Stimulated activated CD8-positive, alpha-beta memory T cell treated with anti-CD3 and anti-CD28 coated beads, Interleukin-12 subunit alpha, Interleukin-12 subunit beta, amount 100 ng/mL, for 24 hours (primary cell): Measurements from ENCODE around the gene SOAT2.
A peak's percentile ranks its signal among the peaks of the same experiment; 100 is the strongest.
"Not testable (repeated sequence)": the region's sequence is repeated elsewhere in the genome, so short reads cannot be mapped to it uniquely, and the experiment has no call there.

Experiments
- DNase-seq: peaks from one replicate; pipeline ENCODE4 v3.0.0-alpha.2; 2020; ENCODE audit errors: extremely low read depth

The SOAT2 gene

GRCh38 chr12:53079226-53080117 is 23.8 kb upstream of the SOAT2 start, which contains the start of gene SPRYD3:
TSS of gene SPRYD3 (minus strand) at chr12:53079390. CDS start at chr12:53079333, 57 bp downstream.
- DNase-seq, result peak; percentile 85

GRCh38 chr12:53082637-53083175 is 20.6 kb upstream of the SOAT2 start:
- no peak for DNase-seq

GRCh38 chr12:53086361-53086760 is 16.9 kb upstream of the SOAT2 start:
- no peak for DNase-seq

DNA sequence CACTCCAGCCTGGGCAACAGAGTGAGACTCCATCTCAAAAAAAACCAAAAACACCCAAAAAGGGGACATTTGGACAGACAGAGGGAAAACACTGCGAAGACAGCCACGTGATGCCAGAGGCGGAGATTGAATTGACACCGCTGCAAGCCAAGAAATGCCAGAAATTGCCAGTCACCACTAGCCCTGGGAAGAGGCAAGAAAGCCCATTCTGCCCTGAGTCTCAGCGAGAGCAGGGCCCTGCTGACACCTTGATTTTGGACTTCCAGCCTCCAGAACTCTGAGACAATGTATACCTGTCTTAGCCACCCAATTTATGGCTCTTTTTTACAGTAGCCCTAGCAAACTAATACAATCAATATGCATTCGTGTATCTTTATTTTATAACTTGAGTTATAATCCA is 13.2 kb upstream of the SOAT2 start:
- DNase-seq, result no peak

GRCh38 chr12:53090554-53090953 is 12.7 kb upstream of the SOAT2 start:
- DNase-seq, result no peak

- DNase-seq, result no peak
Measured at GRCh38 chr12:53091756-53092155, 11.5 kb upstream of the SOAT2 start.

DNA sequence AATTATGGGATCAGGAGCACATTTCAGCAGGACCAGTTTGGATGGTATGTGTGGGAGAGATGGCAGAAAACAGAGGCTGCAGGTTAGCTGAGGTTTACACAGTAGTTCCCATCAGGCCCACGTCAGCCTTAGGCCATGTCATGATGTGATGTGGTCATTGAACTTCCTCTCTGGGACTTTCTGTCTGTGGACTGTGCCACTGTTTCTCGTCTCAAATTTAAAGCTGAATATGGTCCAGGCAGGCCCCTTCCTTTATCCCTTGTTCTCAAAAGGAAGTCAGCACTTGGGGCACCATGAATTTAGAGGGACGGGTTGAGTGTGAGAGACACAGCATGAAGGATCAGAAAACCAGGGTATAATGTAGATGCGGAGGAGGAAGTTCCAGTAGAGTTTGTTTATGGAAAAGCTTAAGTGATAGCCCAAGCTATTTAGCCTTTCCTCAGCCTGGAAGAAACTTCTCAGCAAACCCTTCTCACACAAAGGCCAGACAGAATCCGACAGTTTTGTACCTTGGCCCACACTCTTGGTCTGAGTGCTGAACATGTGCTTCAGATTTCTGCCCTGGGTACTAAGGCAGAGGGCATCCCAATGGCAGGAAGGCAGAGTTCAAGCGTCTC is 9.4 kb upstream of the SOAT2 start:
- no peak for DNase-seq

DNA sequence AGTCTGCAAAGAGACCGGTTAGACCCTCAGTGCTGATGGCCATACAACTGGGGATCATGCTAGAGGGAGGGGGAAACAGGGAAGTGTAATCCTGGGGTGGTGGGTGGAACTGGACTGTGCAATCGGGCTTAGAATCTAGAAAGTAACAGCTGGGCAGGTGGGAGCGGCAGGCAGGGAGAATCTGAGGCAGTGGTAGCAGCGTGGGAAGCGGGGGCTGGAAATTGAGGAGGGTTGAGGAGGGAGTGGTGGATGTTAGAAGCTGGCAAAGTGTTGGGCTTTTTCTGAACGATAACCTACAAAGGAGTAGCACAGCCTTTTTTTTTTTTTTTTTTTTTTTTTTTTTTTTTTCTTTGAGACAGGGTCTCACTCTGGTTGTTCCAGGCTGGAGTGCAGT is 8.9 kb upstream of the SOAT2 start:
- DNase-seq, result no peak

DNA sequence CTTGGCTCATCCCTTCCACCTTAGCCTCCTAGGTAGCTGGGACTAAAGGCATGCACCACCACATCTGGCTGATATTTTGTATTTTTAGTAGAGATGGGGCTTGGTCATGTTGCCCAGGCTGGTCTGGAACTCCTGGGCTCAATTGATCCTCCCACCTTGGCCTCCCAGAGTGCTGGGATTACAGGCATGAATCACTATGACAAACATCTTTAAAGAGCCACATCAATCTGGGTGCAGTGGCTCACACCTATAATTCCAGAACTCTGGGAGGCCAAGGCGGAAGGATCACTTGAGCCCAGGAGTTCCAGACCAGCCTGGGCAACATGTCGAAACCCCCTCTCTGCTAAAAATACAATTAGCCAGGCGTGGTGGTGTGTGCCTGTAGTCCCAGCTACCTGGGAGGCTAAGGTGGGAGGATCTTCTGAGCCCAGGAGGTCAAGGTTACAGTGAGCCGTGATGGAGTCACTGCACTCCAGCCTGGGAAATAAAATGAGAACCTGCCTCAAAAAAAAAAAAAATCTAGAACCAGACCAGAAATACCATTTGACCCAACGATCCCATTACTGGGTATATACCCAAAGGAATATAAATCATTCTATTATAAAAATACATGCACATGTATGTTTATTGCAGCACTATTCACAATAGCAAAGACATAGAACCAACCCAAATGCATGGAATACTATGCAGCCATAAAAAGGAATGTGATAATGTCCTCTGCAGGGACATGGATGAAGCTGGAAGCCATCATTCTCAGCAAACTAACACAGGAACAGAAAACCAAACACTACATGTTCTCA is 8.3 kb upstream of the SOAT2 start:
- DNase-seq, result not testable (repeated sequence)

DNA sequence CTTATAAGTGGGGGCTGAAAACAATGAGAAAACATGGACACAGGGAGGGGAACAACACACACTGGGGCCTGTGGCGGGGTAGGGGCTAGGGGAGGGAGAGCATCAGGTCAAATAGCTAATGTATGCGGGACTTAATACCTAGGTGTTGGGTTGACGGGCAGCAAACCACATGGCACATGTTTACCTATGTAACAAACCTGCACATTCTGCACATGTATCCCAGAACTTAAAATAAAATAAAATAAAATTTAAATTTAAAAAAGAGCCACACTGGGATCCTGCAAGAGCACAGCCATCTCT is 7.7 kb upstream of the SOAT2 start:
- DNase-seq, result not testable (repeated sequence)

DNA sequence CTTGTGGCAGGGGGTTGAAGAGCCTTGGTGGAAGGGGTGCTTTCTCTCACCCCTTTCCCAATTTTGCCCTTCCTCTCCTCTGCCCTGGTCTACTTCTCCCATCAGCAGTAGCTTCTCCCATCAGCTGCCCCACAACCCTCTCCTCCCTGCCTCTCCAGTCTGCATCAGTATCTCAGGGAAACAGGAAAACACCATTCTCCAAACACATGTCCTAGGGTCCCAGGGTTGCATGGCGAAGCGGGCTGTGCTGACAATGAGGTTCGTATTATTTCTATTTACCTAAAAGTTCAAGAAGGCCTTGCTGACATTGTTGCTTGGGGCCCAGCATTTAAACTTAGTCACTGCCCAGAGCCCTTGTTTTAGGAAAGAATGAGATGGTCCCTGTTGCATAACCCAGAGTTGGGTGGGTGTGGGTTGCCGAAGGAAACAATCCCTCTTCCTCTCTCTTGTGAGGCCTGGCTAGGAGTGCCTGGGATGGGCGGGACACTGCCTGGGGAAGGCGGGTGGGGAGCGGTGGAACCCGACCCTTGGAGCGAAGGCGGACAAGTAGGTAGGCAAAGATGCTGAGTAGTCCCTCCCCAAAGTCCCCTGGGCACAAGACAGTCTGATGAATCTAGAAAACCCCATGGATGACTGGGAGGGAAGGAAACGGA is 7.1 kb upstream of the SOAT2 start:
- DNase-seq, result no peak

DNA sequence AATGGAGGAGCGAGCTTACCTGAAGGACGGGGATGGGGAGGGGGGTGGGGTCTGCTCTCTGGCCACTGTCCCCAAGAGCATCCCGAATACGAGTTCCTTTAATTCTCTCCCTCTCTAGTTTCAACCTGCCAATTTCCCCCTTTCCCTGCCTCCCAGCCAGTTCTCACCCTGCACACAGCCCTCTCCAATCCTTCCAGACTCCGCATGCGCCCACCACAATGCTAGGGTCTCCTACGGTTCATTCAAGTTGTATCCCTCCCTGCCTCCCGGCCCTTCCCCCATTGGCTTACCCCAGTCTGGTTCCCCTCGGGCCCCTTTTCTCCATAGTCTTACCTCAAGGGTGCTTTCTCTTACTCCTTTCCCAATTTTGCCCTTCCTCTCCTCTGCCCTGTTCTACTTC is 6.5 kb upstream of the SOAT2 start:
- DNase-seq, result no peak

DNA sequence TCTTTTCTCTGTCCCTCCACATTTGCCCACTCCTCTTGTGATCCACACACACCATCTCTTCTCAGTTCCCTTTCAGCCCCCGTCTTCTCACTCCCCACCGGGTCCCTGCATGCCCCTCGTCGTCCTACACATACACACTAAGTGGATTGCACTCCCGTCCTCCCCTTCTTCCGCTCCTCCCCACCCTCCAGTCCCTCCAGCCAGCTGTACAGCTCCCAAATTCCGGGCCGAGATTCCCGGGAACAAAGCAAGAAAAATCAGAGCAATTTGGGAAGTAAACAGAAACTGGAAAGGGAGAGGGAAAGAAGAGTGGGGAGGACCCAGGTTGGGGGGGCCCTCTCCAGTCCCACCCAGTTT is 6.1 kb upstream of the SOAT2 start:
- DNase-seq, result no peak

GRCh38 chr12:53097564-53098353 is 5.5 kb upstream of the SOAT2 start, which contains the start of gene IGFBP6:
TSS of gene IGFBP6 (plus strand) at chr12:53097667. CDS start at chr12:53097718, 51 bp downstream.
- DNase-seq, result no peak

- DNase-seq, result no peak
Measured at GRCh38 chr12:53098354-53098981, 4.8 kb upstream of the SOAT2 start.

DNA sequence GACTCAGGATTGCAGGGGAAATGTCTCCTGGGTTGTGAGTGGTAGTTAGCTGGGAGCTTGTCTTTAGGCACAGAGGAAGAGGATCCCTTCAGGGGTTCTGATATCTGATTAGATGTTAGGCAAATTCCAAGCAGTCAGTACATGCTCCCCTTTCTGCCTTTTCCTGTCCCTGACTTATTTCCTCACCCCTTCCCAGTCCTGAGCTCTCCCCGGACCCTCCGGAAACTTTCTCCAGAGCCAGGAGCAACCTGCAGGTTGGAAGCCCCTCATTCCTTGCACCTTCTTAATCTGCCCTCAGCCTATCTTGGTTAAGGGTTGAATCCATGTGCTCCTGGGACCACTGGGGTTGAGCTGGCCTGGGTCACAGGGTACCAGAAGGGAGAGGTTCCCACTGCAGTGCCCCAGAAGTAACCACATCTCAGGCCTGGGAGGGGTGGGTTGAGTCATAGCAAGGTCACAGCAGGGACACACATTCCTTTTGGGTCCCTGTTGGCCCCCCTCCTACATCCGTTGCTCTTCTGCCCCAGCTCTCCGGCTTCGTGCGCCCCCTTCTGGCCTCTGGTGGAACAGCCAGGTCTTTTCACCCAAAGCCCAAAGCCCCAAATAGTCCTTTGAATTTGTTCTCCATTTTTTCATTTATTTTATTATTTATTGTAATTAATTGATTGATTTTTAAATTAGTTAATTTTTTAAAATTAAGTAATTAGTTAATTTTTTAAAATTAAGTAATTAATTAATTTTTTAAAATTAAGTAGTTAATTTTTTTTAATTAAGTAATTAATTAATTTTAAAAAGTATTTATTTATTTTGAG is 4.0 kb upstream of the SOAT2 start:
- DNase-seq, result peak; percentile 76

GRCh38 chr12:53100466-53101151 is 2.7 kb upstream of the SOAT2 start:
- no peak for DNase-seq

GRCh38 chr12:53101266-53101665 is 2.0 kb upstream of the SOAT2 start:
- no peak for DNase-seq
